Heart right ventricle (tissue), 16 donors: ENCODE results near the gene CUTC. TPM values are rescaled to one million over a fixed set of nuclear protein-coding genes. Genes with fewer than 3 reads are reported as not detected.

ENCODE experiments used
- ATAC-seq, 8 donors: fragments of 200-7000 bp; cut with Tn5 transposase; one replicate each; pipeline ENCODE4 v1.9.1; 2020; ENCODE audit warnings: mild to moderate bottlenecking in 8 of 8, moderate library complexity in 8 of 8, moderate number of reproducible peaks in 1 of 8
- DNase-seq, 2 donors: peaks; one replicate each; pipeline ENCODE4 v3.0.0-alpha.2; 2020
- H3K27ac ChIP-seq, 10 donors: fragments of 200-600 bp; sonication (generic) in 2 of 10; one replicate each; pipeline versions ENCODE4 v1.5.0 to v1.8.0; 2020 to 2022; ENCODE audit warnings: mild to moderate bottlenecking in 3 of 10
- H3K27me3 ChIP-seq, 7 donors: fragments of 200-600 bp; one replicate each; pipeline ENCODE4 v1.8.0; 2021 to 2022; ENCODE audit warnings: mild to moderate bottlenecking in 2 of 7
- H3K36me3 ChIP-seq, 9 donors: fragments of 200-600 bp; sonication (generic) in 1 of 9; one replicate each; pipeline versions ENCODE4 v1.5.0 to v1.8.0; 2020 to 2022; ENCODE audit warnings: mild to moderate bottlenecking in 2 of 9
- H3K4me1 ChIP-seq, 9 donors: fragments of 200-600 bp; sonication (generic) in 1 of 9; one replicate each; pipeline versions ENCODE4 v1.5.0 to v1.8.0; 2020 to 2022; ENCODE audit warnings: mild to moderate bottlenecking in 4 of 9
- H3K4me3 ChIP-seq, 10 donors: fragments of 200-600 bp; sonication (generic) in 2 of 10; one replicate each; pipeline versions ENCODE4 v1.5.0 to v1.8.0; 2020 to 2022; ENCODE audit warnings: mild to moderate bottlenecking in 7 of 10, moderate library complexity in 2 of 10
- H3K9me3 ChIP-seq, 11 donors: fragments of 200-600 bp in 10 of 11; sonication (generic) in 2 of 11; one replicate each; pipeline versions ENCODE4 v1.5.0 to v1.8.0; 2013 to 2022; ENCODE audit warnings: mild to moderate bottlenecking in 2 of 11, control low read depth in 1 of 11, moderate library complexity in 1 of 11
- CTCF ChIP-seq, 9 donors: fragments of 200-600 bp; sonication (generic) in 2 of 9; IDR thresholded peaks; one replicate each; pipeline versions ENCODE4 v1.5.0 to v1.8.0; 2021 to 2022; ENCODE audit warnings: antibody characterized with exemption in 9 of 9, mild to moderate bottlenecking in 5 of 9, moderate library complexity in 1 of 9
- WGBS, 2 donors: extraction: QIAGEN DNeasy Blood & Tissue Kit; methylation state at CpG; one replicate each; pipeline ENCODE4 v1.1.7; 2013; ENCODE audit warnings: inconsistent platforms in 1 of 2; 5-methylcytosine and 5-hydroxymethylcytosine counted together
- intact Hi-C, 10 donors: fragments of 100-400 bp; cut with DNase I; formaldehyde crosslinking; loops; one replicate each; pipeline versions ENCODE4 v1.11.1 to v1.14.2; 2022
- polyA plus RNA-seq, 2 donors: library from polyadenylated mRNA; stranded (reverse); fragments of 200-250 nt; gene quantifications; one replicate each; pipeline ENCODE4 v1.2.3, GENCODE V29; 2013
- total RNA-seq, 10 donors: library from RNA; stranded (reverse); fragmentation: NEBNext Ultra II Directional in 3 of 10; extraction: Animal tissue kit (Norgen Biotek cat#: 25700) in 3 of 10; gene quantifications; one replicate each; pipeline versions ENCODE4 v1.2.1 to v1.2.4, GENCODE V29; 2021 to 2023
- donor health status: Arrhythmogenic right ventricular cardiomyopathy.
- donor health status: ischemic (EF 13 %, LVEDD 7.1; RV severe dilation, severe dysfunction).
- donor health status: healthy with polysubstance abuse.
- donor health status: DM: no; HTN: yes; CAD: no.
- donor health status: DM: no; HTN: no; CAD: no.
- donor health status: ischemic (EF 25% LVEDD 6.9; RV normal size, moderate dysfunction).
- donor health status: ischemic (EF 25% LVEDD 5.7; RV mildly dilated, moderate dysfunction).
- donor health status: healthy.
- donor health status: DM: yes; HTN: yes; CAD: no.
- donor health status: Ischemic cardiomyopathy.
- donor health status: ischemic (EF 35%, LVEDD 5.7; RV mildly dilated, moderate dysfunction).
- donor health status: nonischemic (EF 11% LVEDD 7.7; RV severe dilation, severe dysfunction).
- donor health status: DM: yes; HTN: yes; CAD: no.
- donor health status: PGD.
- donor health status: ischemic (EF 29% LVEDD 5.4; RV normal size, mild dysfunction).
- donor health status: nonischemic (EF 23%, LVEDD 6.1; RV moderate dilation, normal function).

CUTC gene
- total and polyA plus RNA-seq, 12 donors: 29.7 to 43.7 (median 35.7) TPM

- no peak for DNase-seq
- no peaks in the 10 kb centered on the region for H3K9me3 ChIP-seq
- intact Hi-C loops: no loop called here
- TF ChIP-seq CTCF (IDR thresholded peaks at IDR 0.05): no peak
- H3K27me3 ChIP-seq: no peaks in the 10 kb centered on the region
- no peak for ATAC-seq
- no peak overlapping the region for H3K27ac ChIP-seq
- H3K4me3 ChIP-seq: no peak overlapping the region
- peaks cover 0 to 100% (median 72%) of the 10 kb centered on the region in 9 donors for H3K36me3 ChIP-seq
- no peaks in the 10 kb centered on the region for H3K4me1 ChIP-seq
- whole genome bisulfite sequencing, 2 donors: 96 to 97% methylated on average over 1 of the region's 1 CpG
Measured at GRCh38 chr10:99754670-99755069, 22.6 kb downstream of the CUTC start.

GRCh38 chr10:99756159-99756558 lies 24.1 kb downstream of the CUTC start:
- Histone ChIP-seq H3K9me3 (peaks cover 0 to 3% (median 0%) of the 10 kb centered on the region in 11 donors), H3K4me1 (no peaks in the 10 kb centered on the region), H3K36me3 (peaks cover 0 to 100% (median 66%) of the 10 kb centered on the region in 9 donors), H3K4me3 (no peak overlapping the region), H3K27ac (no peak overlapping the region), H3K27me3 (no peaks in the 10 kb centered on the region)
- no peak for DNase-seq
- intact Hi-C loops: no loop called here
- ATAC-seq: no peak
- WGBS, 2 donors: 91 to 98% methylated on average over 1 of the region's 1 CpG
- no peak for TF ChIP-seq CTCF (IDR thresholded peaks at IDR 0.05)

GRCh38 chr10:99758211-99758891 lies 26.3 kb downstream of the CUTC start:
- intact Hi-C loops: no loop called here
- no peak overlapping the region for H3K27ac ChIP-seq
- no peak for ATAC-seq
- no peak overlapping the region for H3K4me3 ChIP-seq
- DNase-seq: no peak
- H3K4me1 ChIP-seq: no peaks in the 10 kb centered on the region
- no peak for TF ChIP-seq CTCF (IDR thresholded peaks at IDR 0.05)
- peaks cover 0 to 5% (median 0%) of the 10 kb centered on the region in 11 donors for H3K9me3 ChIP-seq
- no peaks in the 10 kb centered on the region for H3K27me3 ChIP-seq
- H3K36me3 ChIP-seq: peaks cover 0 to 87% (median 55%) of the 10 kb centered on the region in 9 donors
- WGBS, 2 donors: 89 to 93% methylated on average over 2 of the region's 2 CpGs

- ATAC-seq: peak in 1 of 8 donors; percentile 41
- Histone ChIP-seq H3K4me1 (no peaks in the 10 kb centered on the region), H3K27ac (no peak overlapping the region), H3K4me3 (no peak overlapping the region), H3K9me3 (peaks cover 0 to 8% (median 0%) of the 10 kb centered on the region in 11 donors), H3K36me3 (peaks cover 0 to 68% (median 54%) of the 10 kb centered on the region in 9 donors), H3K27me3 (no peaks in the 10 kb centered on the region)
- DNase-seq: no peak
- intact Hi-C loops: no loop called here
- TF ChIP-seq CTCF (IDR thresholded peaks at IDR 0.05): no peak
- WGBS, 2 donors: 92 to 100% methylated on average over 1 of the region's 1 CpG
Measured at GRCh38 chr10:99760321-99760720, 28.3 kb downstream of the CUTC start.
